ENCODE data around the gene CERS6.

DNA sequence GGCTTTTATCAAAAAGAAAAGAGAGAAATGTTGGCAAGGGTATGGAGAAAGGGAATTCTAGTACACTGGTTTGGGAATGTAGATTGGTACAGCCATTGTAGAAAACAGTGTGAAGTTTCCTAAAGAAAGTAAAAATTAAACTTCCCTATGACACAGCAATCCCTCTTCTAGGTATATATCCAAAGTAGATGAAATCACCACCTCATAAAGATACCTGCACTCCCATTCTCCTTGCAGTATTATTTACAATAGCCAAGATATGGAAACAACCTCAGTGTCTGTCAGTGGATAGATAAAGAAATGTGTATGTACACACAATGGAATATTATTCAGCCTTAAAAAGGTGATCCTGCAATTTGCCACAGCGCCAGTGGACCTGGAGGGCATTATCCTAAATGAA lies 199.1 kb downstream of the CERS6 start:
- TF ChIP-seq, protein P1, sequence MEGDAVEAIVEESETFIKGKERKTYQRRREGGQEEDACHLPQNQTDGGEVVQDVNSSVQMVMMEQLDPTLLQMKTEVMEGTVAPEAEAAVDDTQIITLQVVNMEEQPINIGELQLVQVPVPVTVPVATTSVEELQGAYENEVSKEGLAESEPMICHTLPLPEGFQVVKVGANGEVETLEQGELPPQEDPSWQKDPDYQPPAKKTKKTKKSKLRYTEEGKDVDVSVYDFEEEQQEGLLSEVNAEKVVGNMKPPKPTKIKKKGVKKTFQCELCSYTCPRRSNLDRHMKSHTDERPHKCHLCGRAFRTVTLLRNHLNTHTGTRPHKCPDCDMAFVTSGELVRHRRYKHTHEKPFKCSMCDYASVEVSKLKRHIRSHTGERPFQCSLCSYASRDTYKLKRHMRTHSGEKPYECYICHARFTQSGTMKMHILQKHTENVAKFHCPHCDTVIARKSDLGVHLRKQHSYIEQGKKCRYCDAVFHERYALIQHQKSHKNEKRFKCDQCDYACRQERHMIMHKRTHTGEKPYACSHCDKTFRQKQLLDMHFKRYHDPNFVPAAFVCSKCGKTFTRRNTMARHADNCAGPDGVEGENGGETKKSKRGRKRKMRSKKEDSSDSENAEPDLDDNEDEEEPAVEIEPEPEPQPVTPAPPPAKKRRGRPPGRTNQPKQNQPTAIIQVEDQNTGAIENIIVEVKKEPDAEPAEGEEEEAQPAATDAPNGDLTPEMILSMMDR (IDR thresholded peaks at IDR 0.05 in 2 of 3, conservative IDR thresholded peaks at IDR 0.05 in 1 of 3; ENCODE audit: control insufficient read depth in 2 of 3, extremely low read depth in 1 of 3, insufficient read depth in 1 of 3, low read depth in 3 of 3, low read length in 3 of 3) = no peak
- TF ChIP-seq, protein P2, sequence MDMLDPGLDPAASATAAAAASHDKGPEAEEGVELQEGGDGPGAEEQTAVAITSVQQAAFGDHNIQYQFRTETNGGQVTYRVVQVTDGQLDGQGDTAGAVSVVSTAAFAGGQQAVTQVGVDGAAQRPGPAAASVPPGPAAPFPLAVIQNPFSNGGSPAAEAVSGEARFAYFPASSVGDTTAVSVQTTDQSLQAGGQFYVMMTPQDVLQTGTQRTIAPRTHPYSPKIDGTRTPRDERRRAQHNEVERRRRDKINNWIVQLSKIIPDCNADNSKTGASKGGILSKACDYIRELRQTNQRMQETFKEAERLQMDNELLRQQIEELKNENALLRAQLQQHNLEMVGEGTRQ (IDR thresholded peaks at IDR 0.05; ENCODE audit: borderline replicate concordance, low read depth, low read length) = no peak
- no peak for TF ChIP-seq MEF2B (IDR thresholded peaks at IDR 0.05; ENCODE audit: partially characterized antibody, poor library complexity, severe bottlenecking)
- TF ChIP-seq POLR2AphosphoS5 (IDR thresholded peaks at IDR 0.05; ENCODE audit: low read length) = no peak
- TF ChIP-seq EZH2 (IDR thresholded peaks at IDR 0.05; ENCODE audit: borderline replicate concordance, control insufficient read depth, low read depth, low read length) = no peak
- TF ChIP-seq YY1 (IDR thresholded peaks at IDR 0.05; ENCODE audit: low read depth, low read length) = no peak
- no peak for TF ChIP-seq POLR2A (IDR thresholded peaks at IDR 0.05; ENCODE audit: low read depth, low read length)
- no peak for TF ChIP-seq PAX5 (IDR thresholded peaks at IDR 0.05; ENCODE audit: borderline replicate concordance, low read depth, low read length)
- TF ChIP-seq, protein P3, sequence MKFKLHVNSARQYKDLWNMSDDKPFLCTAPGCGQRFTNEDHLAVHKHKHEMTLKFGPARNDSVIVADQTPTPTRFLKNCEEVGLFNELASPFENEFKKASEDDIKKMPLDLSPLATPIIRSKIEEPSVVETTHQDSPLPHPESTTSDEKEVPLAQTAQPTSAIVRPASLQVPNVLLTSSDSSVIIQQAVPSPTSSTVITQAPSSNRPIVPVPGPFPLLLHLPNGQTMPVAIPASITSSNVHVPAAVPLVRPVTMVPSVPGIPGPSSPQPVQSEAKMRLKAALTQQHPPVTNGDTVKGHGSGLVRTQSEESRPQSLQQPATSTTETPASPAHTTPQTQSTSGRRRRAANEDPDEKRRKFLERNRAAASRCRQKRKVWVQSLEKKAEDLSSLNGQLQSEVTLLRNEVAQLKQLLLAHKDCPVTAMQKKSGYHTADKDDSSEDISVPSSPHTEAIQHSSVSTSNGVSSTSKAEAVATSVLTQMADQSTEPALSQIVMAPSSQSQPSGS (IDR thresholded peaks at IDR 0.05; ENCODE audit: low read length) = no peak
- TF ChIP-seq, protein P4, sequence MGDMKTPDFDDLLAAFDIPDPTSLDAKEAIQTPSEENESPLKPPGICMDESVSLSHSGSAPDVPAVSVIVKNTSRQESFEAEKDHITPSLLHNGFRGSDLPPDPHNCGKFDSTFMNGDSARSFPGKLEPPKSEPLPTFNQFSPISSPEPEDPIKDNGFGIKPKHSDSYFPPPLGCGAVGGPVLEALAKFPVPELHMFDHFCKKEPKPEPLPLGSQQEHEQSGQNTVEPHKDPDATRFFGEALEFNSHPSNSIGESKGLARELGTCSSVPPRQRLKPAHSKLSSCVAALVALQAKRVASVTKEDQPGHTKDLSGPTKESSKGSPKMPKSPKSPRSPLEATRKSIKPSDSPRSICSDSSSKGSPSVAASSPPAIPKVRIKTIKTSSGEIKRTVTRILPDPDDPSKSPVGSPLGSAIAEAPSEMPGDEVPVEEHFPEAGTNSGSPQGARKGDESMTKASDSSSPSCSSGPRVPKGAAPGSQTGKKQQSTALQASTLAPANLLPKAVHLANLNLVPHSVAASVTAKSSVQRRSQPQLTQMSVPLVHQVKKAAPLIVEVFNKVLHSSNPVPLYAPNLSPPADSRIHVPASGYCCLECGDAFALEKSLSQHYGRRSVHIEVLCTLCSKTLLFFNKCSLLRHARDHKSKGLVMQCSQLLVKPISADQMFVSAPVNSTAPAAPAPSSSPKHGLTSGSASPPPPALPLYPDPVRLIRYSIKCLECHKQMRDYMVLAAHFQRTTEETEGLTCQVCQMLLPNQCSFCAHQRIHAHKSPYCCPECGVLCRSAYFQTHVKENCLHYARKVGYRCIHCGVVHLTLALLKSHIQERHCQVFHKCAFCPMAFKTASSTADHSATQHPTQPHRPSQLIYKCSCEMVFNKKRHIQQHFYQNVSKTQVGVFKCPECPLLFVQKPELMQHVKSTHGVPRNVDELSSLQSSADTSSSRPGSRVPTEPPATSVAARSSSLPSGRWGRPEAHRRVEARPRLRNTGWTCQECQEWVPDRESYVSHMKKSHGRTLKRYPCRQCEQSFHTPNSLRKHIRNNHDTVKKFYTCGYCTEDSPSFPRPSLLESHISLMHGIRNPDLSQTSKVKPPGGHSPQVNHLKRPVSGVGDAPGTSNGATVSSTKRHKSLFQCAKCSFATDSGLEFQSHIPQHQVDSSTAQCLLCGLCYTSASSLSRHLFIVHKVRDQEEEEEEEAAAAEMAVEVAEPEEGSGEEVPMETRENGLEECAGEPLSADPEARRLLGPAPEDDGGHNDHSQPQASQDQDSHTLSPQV (IDR thresholded peaks at IDR 0.05) = no peak

All from GM12878 (cell line).